CD4-positive, alpha-beta T cell treated with Interleukin-10 for 1 hour (primary cell): Measurements from ENCODE around the gene CNTRL.
A peak's percentile ranks its signal among the peaks of the same experiment; 100 is the strongest.

Experiments used
- DNase-seq: peaks from one replicate; pipeline ENCODE4 v3.0.0-alpha.2; 2020

CNTRL gene

GRCh38 chr9:121183666-121184423 is 109.1 kb downstream of the CNTRL start:
- no peak for DNase-seq

DNA sequence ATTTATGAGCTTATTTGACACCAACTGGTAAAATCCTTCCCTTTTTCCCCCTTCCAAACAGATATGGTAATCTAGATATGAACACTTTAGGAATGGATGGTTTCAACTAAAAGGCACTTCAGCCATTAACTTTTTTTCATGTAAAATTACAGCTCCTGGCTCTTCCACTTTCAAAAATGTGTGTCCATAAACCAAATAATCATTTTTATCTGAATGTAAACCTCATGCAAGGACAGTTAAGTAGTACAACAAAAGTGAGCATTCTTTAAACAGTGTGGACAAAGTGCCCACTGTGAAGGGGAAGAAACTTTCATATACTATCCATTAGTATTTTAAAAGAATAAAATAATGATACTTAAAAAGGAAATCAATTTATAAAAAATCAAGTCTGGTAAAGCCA is 109.7 kb downstream of the CNTRL start:
- no peak for DNase-seq

DNA sequence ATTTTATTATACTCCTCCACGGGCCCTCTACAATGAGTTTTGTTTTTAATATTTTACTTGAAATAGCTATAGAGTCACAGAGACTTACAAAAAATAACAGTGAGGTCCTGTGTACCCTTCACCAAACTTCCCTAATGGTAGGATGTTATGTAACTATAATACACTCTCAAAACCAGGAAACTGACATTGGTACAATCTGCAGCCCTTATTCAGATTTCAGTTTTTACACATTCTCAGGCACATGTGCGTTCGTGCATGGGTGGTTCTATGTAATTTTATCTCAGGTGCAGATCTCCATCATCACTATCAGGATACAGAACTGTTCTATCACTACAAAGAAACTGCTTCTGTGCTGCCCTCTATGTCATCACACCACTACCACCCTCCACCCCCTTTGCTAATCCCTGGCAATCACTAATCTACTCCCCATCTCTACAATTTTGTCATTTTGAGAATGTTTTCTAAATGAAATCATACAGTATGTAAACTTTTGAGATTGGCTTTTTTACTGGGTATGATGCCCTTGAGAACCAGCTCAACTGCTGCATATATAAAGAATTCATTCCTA is 110.5 kb downstream of the CNTRL start:
- DNase-seq = no peak

- no peak for DNase-seq
Observed at GRCh38 chr9:121185774-121186403, 111.1 kb downstream of the CNTRL start.

- DNase-seq = no peak
Observed at GRCh38 chr9:121187636-121188305, 113.0 kb downstream of the CNTRL start.

DNA sequence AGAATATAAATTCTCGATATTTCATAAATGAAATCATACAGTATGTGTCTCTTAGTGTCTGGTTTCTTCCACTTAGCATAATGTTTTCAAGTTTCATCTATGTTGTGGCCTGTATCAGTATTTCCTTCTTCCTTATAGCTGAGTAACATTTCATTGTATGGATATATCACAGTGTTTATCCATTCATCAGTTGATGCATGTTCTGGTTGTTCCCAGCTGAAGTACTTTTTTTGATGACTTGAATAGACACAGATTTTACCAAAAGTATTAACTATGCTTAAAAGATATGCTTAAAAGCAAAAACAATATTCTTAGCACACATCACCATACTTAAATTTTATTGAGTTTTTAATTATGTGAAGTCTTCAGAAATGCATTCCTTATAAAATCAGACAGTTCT is 114.3 kb downstream of the CNTRL start:
- no peak for DNase-seq

GRCh38 chr9:121189660-121190059 is 114.9 kb downstream of the CNTRL start:
- no peak for DNase-seq

DNA sequence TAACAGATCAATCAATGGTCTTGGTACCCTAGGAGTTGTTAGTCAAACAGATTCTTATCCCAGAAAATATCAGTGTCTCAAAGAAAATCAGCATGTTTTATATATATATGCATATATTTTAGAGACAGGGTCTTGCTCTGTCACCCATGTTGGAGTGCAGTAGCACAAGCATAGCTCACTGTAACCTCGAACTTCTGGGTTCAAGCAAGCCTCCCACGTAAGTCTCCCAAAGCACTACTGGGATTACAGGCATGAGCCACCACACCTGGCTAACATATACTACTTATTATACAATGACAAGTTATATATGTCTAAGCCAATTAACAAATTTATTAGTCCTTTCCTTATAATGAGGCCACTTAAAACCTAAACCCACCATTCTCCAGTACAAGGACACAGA is 116.5 kb downstream of the CNTRL start:
- DNase-seq = no peak

DNA sequence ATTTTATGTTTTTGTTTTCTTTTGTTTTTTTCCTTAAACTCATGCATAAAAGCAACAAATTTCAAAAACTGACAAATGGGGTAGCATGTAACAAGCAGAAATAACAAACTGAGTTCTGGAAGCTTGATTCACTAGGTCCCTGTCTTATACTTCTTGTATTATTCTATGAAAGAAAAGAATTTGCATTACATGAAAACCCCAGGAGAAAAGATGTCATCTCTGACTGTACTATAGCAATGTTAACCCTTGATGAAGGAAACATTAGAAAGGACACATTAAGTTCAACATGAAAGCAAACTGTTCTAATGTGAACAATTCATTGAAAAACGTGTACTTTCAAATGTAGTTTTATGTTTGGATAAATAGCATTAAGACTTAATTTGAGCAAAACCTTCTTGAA is 117.8 kb downstream of the CNTRL start:
- DNase-seq = no peak

- DNase-seq = no peak
Observed at GRCh38 chr9:121192959-121193640, 118.3 kb downstream of the CNTRL start.

GRCh38 chr9:121194730-121195129 is 120.0 kb downstream of the CNTRL start:
- DNase-seq = no peak

- DNase-seq = no peak
Observed at GRCh38 chr9:121196389-121196788, 121.6 kb downstream of the CNTRL start.

- DNase-seq = no peak
Observed at GRCh38 chr9:121197132-121197531, 122.4 kb downstream of the CNTRL start.

DNA sequence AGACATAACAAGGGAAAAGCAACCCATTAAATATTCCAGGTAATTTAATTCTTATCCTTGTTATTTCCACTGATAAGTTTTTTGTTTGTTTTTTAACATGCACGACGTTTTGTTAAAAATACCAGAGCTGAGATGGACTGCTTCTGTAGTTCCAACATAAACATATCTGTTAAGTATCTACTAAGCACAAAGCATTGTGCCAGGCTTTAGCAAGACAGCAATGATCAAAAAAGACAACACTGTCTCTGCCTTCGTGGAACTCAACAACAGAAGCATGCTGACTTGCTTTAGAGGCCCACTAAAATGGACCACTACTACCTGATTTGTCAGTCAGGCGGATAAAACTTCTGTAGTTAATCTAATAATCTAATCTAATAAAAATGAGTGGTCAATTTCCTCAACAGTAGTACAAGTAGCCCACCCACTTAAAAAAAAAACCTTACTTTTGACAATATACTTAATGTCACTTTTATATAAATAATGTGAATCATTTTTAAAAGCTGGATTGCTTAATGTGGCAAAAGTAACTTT is 123.8 kb downstream of the CNTRL start:
- no peak for DNase-seq

DNA sequence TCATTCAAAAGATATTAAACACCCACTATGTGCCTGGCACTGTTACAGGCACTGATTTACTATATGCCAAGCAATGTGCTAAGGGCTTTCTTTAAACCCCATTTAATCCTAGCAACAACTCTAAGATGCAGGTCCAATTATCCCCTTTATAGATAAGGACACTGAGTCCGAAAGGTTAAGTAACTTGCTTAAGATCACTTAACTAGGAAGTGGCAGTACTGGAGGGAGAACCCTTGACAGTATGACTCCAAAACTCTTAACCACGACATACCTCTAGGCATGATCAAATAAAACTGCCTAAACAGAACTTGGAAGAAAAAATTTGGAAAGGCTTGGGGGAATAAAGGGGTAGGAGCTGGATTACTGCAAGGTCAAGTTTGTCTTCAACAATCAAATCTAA is 125.2 kb downstream of the CNTRL start:
- no peak for DNase-seq

GRCh38 chr9:121200356-121200755 is 125.6 kb downstream of the CNTRL start:
- DNase-seq = no peak

GRCh38 chr9:121201045-121201737 is 126.4 kb downstream of the CNTRL start:
- peak; percentile 60 for DNase-seq

GRCh38 chr9:121201738-121202533 is 127.2 kb downstream of the CNTRL start, which contains the start of gene RAB14:
RAB14 (minus strand) TSS chr9:121201869; CDS start chr9:121193412, 8,457 bp downstream.
- DNase-seq = peak; percentile 100

GRCh38 chr9:121204121-121204520 is 129.4 kb downstream of the CNTRL start:
- DNase-seq = no peak

DNA sequence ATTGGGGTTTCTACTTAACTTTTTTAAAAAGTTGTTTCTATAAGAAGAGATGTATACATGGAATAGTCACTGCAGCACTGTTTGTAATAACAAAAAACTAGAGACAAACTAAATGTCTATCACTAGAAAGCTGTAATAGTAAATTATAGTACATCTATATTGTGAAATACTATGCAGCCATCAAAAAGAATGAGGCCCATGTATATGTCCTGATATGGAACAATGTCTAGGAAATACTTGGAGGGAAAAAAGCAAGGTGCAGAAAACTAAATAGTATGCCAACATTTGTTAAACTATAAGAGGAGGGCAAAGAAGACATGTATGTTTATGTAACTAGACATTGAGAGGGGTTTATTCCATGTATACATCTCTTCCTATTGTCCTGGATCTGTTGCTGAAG is 129.9 kb downstream of the CNTRL start:
- no peak for DNase-seq
